NT2/D1 (cell line): Measurements from ENCODE around the gene DAPL1.
"Not testable (repeated sequence)": the region's sequence is repeated elsewhere in the genome, so short reads cannot be mapped to it uniquely, and the experiment has no call there.

Experiments
- DNase-seq: peaks from one replicate; pipeline ENCODE4 v3.0.0-alpha.2; 2011; ENCODE audit warnings: low read depth, low spot score
- H3K27me3 ChIP-seq: 2 replicates; pipeline ENCODE4 v1.6.0; 2011; ENCODE audit warnings: mild to moderate bottlenecking; ENCODE audit not compliant: insufficient read length, insufficient read depth
- H3K36me3 ChIP-seq: 2 replicates; pipeline ENCODE4 v1.6.1; 2011; ENCODE audit warnings: mild to moderate bottlenecking, low read length, mixed read lengths; ENCODE audit not compliant: insufficient read depth, insufficient read length
- H3K4me1 ChIP-seq: 2 replicates; pipeline ENCODE4 v1.5.1; 2011; ENCODE audit not compliant: insufficient read depth, insufficient read length
- H3K4me3 ChIP-seq: 2 replicates; pipeline ENCODE4 v1.5.1; 2011; ENCODE audit warnings: low read depth; ENCODE audit not compliant: insufficient read length
- H3K9ac ChIP-seq: 2 replicates; pipeline ENCODE4 v1.6.0; 2011; ENCODE audit warnings: low read depth; ENCODE audit not compliant: insufficient read length
- H3K9me3 ChIP-seq: 2 replicates; pipeline ENCODE4 v1.5.1; 2011; ENCODE audit warnings: mild to moderate bottlenecking, low read length; ENCODE audit not compliant: insufficient read depth
- SUZ12 ChIP-seq: IDR thresholded peaks from 2 replicates; pipeline ENCODE4 v1.6.1; 2011; ENCODE audit not compliant: insufficient read length, insufficient read depth; ENCODE audit errors: extremely low read depth
- YY1 ChIP-seq: IDR thresholded peaks from 2 replicates; pipeline ENCODE4 v1.6.1; 2011; ENCODE audit not compliant: insufficient read length, insufficient read depth
- ZNF274 ChIP-seq: IDR thresholded peaks from 2 replicates; pipeline ENCODE4 v1.6.1; 2011; ENCODE audit warnings: mild to moderate bottlenecking, low read depth, low read length

DAPL1 gene

DNA sequence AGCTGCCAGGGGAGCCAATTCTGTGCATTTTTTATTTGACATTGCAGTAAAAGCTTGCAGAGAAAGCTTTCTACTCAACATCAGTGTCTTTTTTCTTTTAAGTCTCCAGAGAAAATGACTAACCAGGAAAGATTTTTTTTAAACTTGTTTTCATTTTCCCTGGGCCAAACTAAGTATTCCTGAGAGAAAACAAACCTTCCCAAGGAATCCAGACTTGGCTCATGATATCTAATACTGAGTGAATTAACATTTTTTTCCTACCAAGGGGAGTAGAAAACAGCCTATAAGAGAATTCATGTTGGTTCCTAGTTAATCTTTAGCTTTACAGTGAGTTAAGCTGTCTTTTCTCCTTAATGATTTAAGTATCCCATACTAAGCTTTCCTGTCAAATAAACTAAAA lies 46.7 kb downstream of the DAPL1 start:
- Histone ChIP-seq H3K4me1 (no peaks in the 10 kb centered on the region), H3K36me3 (no peaks in the 10 kb centered on the region), H3K9me3 (no peaks in the 10 kb centered on the region), H3K9ac (no peak overlapping the region), H3K4me3 (no peak overlapping the region), H3K27me3 (no peaks in the 10 kb centered on the region)
- DNase-seq: no peak
- TF ChIP-seq YY1: no peak
- TF ChIP-seq SUZ12: no peak
- TF ChIP-seq ZNF274: no peak

GRCh38 chr2:158845444-158845843 lies 50.3 kb downstream of the DAPL1 start:
- H3K36me3 ChIP-seq: no peaks in the 10 kb centered on the region
- H3K27me3 ChIP-seq: no peaks in the 10 kb centered on the region
- no peaks in the 10 kb centered on the region for H3K9me3 ChIP-seq
- no peak overlapping the region for H3K4me3 ChIP-seq
- no peak for DNase-seq
- no peak for TF ChIP-seq YY1
- no peak overlapping the region for H3K9ac ChIP-seq
- H3K4me1 ChIP-seq: no peaks in the 10 kb centered on the region

DNA sequence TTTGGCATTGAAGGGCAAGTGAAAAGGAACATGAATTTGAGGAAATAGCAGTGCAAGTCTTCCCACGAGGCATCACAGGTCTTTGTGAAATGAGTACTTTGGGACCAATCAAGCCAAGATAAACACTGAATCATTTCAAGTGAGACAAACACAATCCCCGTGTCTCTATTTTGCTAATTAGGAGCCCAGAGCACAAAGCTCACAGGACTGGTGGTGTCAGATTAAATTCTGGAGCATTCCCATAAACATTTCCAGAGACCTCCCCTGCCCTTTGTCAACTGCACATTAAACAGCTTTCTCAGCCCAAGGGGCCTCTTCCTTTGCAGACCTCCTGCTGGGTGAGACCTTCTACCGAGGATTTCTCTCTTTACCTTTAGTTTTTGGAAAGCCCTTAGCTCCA lies 50.7 kb downstream of the DAPL1 start:
- Histone ChIP-seq H3K4me1 (no peaks in the 10 kb centered on the region), H3K4me3 (no peak overlapping the region)
- DNase-seq: peak; percentile 52

DNA sequence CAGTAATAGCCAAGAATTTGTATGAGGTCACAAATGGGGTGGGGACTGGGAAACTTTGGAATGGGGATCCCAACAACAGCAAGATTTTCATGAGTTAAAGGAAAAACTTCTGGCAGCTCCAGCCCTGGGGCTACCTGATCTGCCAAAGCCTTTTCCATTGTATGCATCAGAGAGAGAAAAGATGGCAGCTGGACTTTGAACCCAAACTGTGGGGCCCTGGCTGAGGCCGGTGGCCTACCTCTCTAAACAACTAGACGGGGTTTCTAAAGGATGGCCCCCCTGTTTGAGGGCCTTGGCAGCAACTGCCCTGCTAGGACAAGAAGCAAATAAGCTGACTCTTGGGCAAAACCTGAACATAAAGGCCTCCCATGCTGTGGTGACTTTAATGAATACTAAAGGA lies 52.4 kb downstream of the DAPL1 start:
- not testable (repeated sequence) for H3K9me3 ChIP-seq, H3K4me1 ChIP-seq, H3K36me3 ChIP-seq, H3K9ac ChIP-seq, H3K27me3 ChIP-seq, H3K4me3 ChIP-seq, DNase-seq

More for the DNA sequence above, 50.7 kb downstream of the DAPL1 start:
- Histone ChIP-seq H3K9me3 (no peaks in the 10 kb centered on the region), H3K36me3 (no peaks in the 10 kb centered on the region), H3K9ac (no peak overlapping the region), H3K27me3 (no peaks in the 10 kb centered on the region)
- TF ChIP-seq ZNF274: no peak
- no peak for TF ChIP-seq YY1
- no peak for TF ChIP-seq SUZ12

DNA sequence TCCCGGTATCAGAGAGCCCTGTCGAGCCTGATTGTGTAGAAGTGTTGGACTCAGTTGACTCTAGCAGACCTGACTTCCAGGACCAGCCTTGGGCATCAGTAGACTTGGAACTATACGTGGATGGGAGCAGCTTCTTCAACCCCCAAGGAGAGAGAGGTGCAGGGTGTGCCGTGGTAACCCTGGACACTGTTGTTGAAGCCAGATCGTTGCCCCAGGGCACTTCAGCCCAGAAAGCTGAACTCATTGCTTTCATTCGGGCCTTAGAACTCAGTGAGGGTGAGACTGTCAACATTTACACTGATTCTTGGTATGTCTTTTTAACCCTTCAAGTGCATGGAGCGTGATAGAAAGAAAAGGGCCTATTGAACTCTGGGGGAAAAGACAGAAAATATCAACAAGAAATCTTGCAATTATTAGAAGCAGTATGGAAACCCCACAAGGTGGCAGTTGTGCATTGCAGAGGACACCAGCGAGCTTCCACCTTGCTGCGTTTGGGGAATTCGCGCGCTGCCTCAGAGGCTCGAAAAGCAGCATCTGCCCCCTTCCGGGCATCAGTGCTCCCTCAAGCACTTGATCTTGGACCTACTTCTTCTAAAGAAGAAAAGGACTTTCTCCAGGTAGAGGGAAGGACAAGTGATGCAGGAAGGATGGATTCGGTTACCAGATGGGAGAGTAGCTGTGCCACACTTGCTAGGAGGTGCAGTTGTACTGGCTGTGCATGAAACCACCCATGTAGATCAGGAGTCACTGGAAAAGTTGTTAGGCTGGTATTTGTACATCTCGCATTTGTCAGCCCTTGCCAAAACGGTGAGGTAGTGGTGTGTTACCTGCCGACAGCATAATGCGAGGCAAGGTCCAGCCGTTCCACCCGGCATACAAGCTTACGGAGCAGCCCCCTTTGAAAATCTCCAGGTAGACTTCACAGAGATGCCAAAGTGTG lies 53.2 kb downstream of the DAPL1 start:
- not testable (repeated sequence) for H3K4me1 ChIP-seq, H3K4me3 ChIP-seq, H3K27me3 ChIP-seq, H3K9me3 ChIP-seq, H3K36me3 ChIP-seq, H3K9ac ChIP-seq, DNase-seq

DNA sequence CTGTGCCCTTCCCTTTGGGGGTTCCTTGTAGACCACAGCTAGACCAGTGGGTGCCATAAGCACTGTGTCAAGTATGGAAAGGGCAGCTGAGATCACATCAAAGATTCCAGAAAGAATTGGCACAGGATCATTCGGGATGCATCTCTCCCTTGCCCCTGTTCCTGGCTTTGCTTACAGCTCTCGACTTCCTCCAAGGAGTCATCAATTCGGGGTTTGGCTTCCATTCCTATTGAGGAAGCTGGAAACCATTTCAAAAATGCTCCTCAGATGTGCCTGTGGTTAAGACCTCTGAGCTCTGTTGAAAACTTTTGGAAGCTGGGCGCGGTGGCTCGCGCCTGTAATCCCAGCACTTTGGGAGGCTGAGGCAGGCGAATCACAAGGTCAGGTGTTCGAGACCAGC lies 65.1 kb downstream of the DAPL1 start:
- not testable (repeated sequence) for H3K4me1 ChIP-seq, DNase-seq, H3K27me3 ChIP-seq, H3K4me3 ChIP-seq, H3K36me3 ChIP-seq, H3K9me3 ChIP-seq, H3K9ac ChIP-seq

DNA sequence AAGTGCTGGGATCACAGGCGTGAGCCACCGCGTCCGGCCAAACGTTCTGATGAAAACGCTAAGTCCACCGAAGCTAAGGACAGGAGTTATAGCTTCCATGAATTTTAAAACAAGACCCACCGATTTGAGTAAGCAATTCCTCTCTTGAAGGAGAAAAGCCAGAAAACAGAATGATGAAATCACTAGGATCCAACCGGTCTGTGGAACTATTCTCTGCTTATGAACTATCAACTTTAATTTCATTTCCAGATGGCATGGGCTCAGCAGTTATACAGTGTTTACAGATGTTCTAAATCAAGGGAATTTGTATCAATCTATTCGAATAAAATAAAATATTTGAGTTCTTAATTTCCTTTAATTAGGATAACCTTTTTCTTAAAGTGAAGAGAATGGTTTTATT lies 66.5 kb downstream of the DAPL1 start:
- H3K36me3 ChIP-seq, H3K4me3 ChIP-seq, H3K4me1 ChIP-seq, H3K27me3 ChIP-seq, H3K9me3 ChIP-seq, DNase-seq, H3K9ac ChIP-seq: not testable (repeated sequence)

DNA sequence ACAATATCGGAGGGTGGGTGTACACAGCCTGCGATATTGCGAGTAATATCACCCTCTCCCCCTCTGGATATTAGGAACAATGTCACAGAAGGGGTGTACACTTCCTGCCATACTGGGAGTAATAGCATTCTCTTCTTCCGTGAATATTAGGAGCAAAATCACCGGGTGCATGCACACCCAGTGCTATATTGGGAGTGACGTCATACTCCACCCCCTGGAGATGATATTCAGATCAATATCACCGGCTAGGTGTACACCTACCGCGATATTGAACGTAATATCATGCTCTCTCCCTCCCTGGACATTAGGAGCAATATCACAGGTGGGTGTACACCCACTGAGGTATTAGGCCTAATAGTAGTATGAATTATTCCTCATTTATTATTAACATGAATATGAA lies 70.4 kb downstream of the DAPL1 start:
- DNase-seq, H3K4me1 ChIP-seq, H3K36me3 ChIP-seq, H3K4me3 ChIP-seq, H3K9ac ChIP-seq, H3K27me3 ChIP-seq, H3K9me3 ChIP-seq: not testable (repeated sequence)
